Measurements from ENCODE around the gene PCDHB15.
A peak's percentile ranks its signal among the peaks of the same experiment; 100 is the strongest.
"Not testable (repeated sequence)": the region's sequence is repeated elsewhere in the genome, so short reads cannot be mapped to it uniquely, and the experiment has no call there.

Gene PCDHB15

DNA sequence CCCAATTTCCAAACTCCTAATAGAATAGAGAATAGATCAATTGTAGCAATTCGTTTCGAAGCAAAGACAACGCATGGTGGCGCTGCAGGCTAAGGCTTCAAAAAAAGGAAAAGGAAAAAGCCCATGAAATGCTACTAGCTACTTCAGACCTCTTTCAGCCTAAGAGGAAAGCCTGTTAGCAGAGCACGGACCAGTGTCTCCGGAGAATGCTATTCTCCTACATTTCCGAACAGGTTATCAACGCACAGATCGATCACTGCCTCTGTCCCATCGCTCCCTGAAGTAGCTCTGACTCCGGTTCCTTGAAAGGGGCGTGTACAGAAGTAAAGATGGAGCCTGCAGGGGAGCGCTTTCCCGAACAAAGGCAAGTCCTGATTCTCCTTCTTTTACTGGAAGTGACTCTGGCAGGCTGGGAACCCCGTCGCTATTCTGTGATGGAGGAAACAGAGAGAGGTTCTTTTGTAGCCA is at the start of gene PCDHB15:
PCDHB15 (plus strand) TSS at position 146 of the 468 bp plus-strand sequence; CDS start at position 330, 184 bp downstream.
- DNase-seq (ENCODE audit: low read depth), result peak; percentile 7
- H3K4me3 ChIP-seq (replicated peaks; ENCODE audit: low read depth, low read length), result peak within 1 kb of the TSS; percentile 25
- no peak for TF ChIP-seq CTCF (IDR thresholded peaks at IDR 0.05; ENCODE audit: low read length, missing control alignments)

DNA sequence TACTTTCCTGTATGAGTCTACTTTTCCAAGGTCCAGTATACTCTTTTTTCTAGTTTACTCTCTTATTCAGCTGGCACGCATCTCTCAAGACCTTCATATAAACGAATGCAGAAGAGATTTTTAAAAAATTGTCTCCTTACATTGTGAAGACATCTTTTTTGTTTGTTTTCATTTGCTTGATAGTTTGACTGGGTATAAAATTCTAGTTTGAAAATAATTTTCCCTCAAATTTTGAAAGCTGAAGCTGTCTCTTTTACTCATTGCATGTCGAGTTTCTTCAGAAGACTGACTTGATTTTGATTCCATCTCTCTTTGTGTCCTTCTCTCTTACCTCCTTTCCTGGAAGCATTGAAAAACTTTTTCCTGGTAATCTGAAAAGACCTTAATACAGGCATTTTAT is 48.8 kb upstream of the PCDHB15 start:
- no peak overlapping the region for H3K4me3 ChIP-seq (replicated peaks; ENCODE audit: low read depth, low read length)
- TF ChIP-seq CTCF (IDR thresholded peaks at IDR 0.05; ENCODE audit: low read length, missing control alignments), result no peak
- no peak for DNase-seq (ENCODE audit: low read depth)

- no peak for DNase-seq (ENCODE audit: low read depth)
- no peak for TF ChIP-seq CTCF (IDR thresholded peaks at IDR 0.05; ENCODE audit: low read length, missing control alignments)
- H3K4me3 ChIP-seq (replicated peaks; ENCODE audit: low read depth, low read length), result no peak within 1 kb of the TSS
Observed at GRCh38 chr5:141199359-141200235, 45.6 kb upstream of the PCDHB15 start, which contains the start of gene PCDHB11. Gene PCDHB11 (plus strand): TSS chr5:141199627. CDS start chr5:141199775, 148 bp downstream.

DNA sequence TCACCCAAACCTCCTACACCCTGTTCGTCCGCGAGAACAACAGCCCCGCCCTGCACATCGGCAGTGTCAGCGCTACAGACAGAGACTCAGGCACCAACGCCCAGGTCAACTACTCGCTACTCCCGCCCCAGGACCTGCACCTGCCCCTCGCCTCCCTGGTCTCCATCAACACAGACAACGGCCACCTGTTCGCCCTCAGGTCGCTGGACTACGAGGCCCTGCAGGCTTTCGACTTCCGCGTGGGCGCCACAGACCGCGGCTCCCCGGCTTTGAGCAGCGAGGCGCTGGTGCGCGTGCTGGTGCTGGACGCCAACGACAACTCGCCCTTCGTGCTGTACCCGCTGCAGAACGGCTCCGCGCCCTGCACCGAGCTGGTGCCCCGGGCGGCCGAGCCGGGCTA is 44.1 kb upstream of the PCDHB15 start:
- H3K4me3 ChIP-seq (replicated peaks; ENCODE audit: low read depth, low read length); DNase-seq (ENCODE audit: low read depth): not testable (repeated sequence)

DNA sequence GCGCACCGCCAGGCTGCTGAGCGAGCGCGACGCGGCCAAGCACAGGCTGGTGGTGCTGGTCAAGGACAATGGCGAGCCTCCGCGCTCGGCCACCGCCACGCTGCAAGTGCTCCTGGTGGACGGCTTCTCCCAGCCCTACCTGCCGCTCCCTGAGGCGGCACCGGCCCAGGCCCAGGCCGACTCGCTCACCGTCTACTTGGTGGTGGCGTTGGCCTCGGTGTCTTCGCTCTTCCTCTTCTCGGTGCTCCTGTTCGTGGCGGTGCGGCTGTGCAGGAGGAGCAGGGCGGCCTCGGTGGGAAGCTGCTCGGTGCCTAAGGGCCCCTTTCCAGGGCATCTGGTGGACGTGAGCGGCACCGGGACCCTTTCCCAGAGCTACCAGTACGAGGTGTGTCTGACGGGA is 43.5 kb upstream of the PCDHB15 start:
- DNase-seq (ENCODE audit: low read depth); H3K4me3 ChIP-seq (replicated peaks; ENCODE audit: low read depth, low read length): not testable (repeated sequence)

GRCh38 chr5:141208478-141208877 is 36.7 kb upstream of the PCDHB15 start, which contains the start of gene PCDHB12:
Gene PCDHB12 (plus strand): TSS chr5:141208719. CDS start chr5:141208908, 189 bp downstream.
- peak; percentile 7 for DNase-seq (ENCODE audit: low read depth)
- TF ChIP-seq CTCF (IDR thresholded peaks at IDR 0.05; ENCODE audit: low read length, missing control alignments), result no peak
- no peak within 1 kb of the TSS for H3K4me3 ChIP-seq (replicated peaks; ENCODE audit: low read depth, low read length)

GRCh38 chr5:141210281-141210680 is 34.9 kb upstream of the PCDHB15 start:
- DNase-seq (ENCODE audit: low read depth); H3K4me3 ChIP-seq (replicated peaks; ENCODE audit: low read depth, low read length): not testable (repeated sequence)

DNA sequence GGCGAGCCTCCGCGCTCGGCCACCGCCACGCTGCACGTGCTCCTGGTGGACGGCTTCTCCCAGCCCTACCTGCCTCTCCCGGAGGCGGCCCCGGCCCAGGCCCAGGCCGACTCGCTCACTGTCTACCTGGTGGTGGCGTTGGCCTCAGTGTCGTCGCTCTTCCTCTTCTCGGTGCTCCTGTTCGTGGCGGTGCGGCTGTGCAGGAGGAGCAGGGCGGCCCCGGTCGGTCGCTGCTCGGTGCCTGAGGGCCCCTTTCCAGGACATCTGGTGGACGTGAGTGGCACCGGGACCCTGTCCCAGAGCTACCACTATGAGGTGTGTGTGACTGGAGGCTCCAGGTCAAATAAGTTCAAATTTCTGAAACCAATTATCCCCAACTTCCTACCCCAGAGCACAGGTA is 34.3 kb upstream of the PCDHB15 start:
- not testable (repeated sequence) for DNase-seq (ENCODE audit: low read depth); H3K4me3 ChIP-seq (replicated peaks; ENCODE audit: low read depth, low read length)

DNA sequence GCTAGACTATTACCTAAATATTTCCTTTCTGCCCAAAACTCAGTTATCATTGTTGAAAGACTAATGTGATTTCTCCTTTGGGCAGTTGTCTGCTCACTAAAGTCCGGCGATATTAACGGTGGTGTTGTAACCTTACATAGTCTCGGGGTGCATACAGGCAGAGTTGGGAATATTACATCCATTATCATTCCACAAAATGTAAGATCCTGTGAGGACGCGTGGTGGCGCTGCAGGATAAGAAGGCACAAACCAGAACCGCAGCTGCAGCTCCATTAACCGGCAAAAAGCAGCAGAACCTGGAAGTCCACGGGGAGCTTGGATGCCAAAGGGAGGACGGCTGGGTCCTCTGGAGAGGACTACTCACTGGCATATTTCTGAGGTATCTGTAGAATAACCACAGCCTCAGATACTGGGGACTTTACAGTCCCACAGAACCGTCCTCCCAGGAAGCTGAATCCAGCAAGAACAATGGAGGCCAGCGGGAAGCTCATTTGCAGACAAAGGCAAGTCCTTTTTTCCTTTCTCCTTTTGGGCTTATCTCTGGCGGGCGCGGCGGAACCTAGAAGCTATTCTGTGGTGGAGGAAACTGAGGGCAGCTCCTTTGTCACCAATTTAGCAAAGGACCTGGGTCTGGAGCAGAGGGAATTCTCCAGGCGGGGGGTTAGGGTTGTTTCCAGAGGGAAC is 31.4 kb upstream of the PCDHB15 start, which contains the start of gene PCDHB13:
PCDHB13 (plus strand) TSS at position 264 of the 684 bp plus-strand sequence; CDS start at position 469, 205 bp downstream.
- peak; percentile 49 for DNase-seq (ENCODE audit: low read depth)
- peak within 1 kb of the TSS; percentile 7 for H3K4me3 ChIP-seq (replicated peaks; ENCODE audit: low read depth, low read length)

DNA sequence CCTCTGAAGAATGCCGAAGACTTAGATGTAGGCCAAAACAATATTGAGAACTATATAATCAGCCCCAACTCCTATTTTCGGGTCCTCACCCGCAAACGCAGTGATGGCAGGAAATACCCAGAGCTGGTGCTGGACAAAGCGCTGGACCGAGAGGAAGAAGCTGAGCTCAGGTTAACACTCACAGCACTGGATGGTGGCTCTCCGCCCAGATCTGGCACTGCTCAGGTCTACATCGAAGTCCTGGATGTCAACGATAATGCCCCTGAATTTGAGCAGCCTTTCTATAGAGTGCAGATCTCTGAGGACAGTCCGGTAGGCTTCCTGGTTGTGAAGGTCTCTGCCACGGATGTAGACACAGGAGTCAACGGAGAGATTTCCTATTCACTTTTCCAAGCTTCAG is 30.6 kb upstream of the PCDHB15 start:
- DNase-seq (ENCODE audit: low read depth); H3K4me3 ChIP-seq (replicated peaks; ENCODE audit: low read depth, low read length): not testable (repeated sequence)

DNA sequence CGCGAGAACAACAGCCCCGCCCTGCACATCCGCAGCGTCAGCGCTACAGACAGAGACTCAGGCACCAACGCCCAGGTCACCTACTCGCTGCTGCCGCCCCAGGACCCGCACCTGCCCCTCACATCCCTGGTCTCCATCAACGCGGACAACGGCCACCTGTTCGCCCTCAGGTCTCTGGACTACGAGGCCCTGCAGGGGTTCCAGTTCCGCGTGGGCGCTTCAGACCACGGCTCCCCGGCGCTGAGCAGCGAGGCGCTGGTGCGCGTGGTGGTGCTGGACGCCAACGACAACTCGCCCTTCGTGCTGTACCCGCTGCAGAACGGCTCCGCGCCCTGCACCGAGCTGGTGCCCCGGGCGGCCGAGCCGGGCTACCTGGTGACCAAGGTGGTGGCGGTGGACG is 29.7 kb upstream of the PCDHB15 start:
- not testable (repeated sequence) for H3K4me3 ChIP-seq (replicated peaks; ENCODE audit: low read depth, low read length); DNase-seq (ENCODE audit: low read depth)

- not testable (repeated sequence) for DNase-seq (ENCODE audit: low read depth); H3K4me3 ChIP-seq (replicated peaks; ENCODE audit: low read depth, low read length)
Observed at GRCh38 chr5:141216035-141216434, 29.2 kb upstream of the PCDHB15 start.
